ENCODE measurements around the gene SFRP5.

DNA sequence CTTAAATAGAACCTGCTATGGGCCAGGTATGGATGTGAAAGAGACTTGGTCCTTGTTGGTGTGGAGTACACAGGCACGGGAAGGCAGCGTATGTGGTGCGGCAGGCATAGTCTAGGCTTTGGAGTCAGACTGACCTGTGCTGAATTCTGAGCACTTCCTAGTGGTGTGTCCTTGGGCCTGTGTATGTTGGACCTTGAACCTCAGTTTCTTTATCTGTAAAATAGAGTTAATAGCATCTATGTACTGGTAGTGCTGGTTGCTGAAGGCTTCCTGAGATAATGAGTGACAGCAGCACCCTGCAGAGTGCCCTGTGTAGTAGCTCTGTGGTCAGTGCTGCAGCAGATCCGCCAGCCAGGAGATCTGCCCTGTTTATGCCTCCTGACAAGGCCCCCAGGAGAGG, 5.3 kb upstream of the SFRP5 start:
- TF ChIP-seq, protein P1, sequence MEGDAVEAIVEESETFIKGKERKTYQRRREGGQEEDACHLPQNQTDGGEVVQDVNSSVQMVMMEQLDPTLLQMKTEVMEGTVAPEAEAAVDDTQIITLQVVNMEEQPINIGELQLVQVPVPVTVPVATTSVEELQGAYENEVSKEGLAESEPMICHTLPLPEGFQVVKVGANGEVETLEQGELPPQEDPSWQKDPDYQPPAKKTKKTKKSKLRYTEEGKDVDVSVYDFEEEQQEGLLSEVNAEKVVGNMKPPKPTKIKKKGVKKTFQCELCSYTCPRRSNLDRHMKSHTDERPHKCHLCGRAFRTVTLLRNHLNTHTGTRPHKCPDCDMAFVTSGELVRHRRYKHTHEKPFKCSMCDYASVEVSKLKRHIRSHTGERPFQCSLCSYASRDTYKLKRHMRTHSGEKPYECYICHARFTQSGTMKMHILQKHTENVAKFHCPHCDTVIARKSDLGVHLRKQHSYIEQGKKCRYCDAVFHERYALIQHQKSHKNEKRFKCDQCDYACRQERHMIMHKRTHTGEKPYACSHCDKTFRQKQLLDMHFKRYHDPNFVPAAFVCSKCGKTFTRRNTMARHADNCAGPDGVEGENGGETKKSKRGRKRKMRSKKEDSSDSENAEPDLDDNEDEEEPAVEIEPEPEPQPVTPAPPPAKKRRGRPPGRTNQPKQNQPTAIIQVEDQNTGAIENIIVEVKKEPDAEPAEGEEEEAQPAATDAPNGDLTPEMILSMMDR (IDR thresholded peaks at IDR 0.05) = no peak
- TF ChIP-seq POLR2A (IDR thresholded peaks at IDR 0.05) = no peak

Data from breast epithelium (tissue), 3 donors.